ENCODE results near the gene IRS1.

Gene IRS1

DNA sequence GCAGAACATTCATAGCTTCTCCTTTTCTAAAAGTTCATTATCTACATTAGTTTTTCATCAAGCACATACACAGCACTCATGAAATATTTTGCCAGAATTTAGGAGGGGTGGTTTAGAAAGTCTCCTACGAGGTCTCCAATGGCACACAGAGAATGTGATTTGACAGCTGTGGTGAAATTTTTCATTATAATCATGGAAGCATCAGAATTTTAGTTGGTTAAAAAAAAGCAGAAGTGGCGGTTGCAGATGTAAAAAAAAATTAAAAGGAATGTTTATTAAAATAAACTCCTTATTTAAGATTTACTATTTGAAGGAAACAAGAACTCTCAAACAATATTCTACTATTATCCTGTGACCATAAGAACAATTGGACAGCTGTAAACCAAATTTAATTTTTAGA is 25.4 kb upstream of the IRS1 start:
- DNase-seq (ENCODE audit: low read depth) = no peak

DNA sequence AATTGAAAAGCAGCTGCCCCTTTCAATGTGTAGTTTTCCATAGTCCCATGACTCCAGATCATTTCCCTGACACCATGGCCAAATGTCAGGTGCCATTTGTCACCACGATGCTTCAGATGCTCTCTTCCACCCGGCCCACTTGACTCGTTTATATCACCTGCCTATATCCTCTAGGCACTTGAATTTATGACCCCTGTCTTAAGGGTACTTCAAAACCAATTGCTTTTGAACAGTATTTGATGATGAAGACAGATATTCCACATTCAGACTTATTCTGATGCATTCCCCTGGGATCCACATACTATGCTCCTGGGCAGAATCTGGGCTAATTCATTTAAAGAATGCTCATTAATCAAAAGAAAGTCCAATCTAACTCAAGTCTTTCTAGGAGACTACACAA is 19.3 kb upstream of the IRS1 start:
- DNase-seq (ENCODE audit: low read depth) = no peak

DNA sequence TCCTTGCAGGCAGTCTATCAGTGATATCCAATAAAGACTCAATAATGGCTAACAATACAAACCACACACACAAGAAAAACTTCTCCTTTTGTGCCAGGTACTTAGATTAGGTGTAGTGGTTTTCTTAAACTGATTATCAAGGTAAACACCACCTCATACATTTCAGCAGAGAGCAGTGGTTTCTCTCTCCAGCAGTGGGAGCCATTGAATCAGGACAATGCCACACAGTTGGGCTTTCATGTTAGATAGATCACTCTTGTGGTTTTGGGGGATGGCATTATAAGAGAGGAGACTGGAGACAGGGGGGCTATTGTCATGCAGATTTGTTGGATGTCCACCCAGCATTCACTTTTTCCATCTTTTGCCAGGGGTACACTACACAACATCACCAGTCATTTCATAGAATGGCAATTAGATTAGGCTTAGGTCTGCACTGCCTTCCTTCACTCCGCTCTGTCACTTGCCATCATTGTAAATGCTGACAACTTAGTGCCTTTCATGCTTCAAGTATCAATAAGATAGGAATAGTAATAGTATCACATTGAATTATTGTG is 13.6 kb upstream of the IRS1 start:
- no peak for DNase-seq (ENCODE audit: low read depth)

DNA sequence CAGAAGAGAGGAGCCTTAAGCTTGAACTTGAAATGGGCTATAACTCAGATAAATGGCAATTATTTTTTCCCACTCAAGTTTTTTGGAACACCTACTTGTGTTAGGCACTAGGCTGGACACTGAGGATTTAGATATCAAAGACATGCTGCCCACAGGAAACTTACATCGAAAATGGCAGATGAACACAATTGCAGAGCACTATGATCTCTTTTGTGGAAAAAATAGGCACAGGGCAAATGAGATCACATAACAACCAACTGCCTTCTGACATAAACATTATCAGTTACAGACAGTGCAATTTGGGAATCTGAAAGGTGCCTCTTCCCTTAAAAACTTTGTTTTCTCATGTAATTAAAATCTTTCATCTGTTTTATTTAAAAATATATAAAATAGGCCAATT is 3.8 kb upstream of the IRS1 start:
- no peak for DNase-seq (ENCODE audit: low read depth)

DNA sequence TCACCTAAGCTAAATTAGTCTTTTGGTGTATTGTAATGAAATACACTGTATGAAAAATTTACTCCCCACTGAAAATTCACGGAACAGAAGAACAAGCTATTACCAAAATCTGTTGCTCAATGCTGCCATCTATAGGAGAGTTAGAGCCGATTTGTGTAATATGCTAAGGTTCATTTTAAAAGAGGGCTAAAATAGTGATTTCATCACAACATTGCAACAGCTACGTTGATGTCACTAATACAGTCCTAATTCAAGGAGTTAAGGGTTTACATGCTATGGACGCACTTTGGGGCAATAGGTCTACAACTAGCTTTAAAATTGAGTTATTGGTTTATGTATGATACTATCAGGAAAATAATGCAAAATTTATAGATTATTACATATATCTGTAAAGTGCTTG is 3.0 kb upstream of the IRS1 start:
- DNase-seq (ENCODE audit: low read depth) = no peak

DNA sequence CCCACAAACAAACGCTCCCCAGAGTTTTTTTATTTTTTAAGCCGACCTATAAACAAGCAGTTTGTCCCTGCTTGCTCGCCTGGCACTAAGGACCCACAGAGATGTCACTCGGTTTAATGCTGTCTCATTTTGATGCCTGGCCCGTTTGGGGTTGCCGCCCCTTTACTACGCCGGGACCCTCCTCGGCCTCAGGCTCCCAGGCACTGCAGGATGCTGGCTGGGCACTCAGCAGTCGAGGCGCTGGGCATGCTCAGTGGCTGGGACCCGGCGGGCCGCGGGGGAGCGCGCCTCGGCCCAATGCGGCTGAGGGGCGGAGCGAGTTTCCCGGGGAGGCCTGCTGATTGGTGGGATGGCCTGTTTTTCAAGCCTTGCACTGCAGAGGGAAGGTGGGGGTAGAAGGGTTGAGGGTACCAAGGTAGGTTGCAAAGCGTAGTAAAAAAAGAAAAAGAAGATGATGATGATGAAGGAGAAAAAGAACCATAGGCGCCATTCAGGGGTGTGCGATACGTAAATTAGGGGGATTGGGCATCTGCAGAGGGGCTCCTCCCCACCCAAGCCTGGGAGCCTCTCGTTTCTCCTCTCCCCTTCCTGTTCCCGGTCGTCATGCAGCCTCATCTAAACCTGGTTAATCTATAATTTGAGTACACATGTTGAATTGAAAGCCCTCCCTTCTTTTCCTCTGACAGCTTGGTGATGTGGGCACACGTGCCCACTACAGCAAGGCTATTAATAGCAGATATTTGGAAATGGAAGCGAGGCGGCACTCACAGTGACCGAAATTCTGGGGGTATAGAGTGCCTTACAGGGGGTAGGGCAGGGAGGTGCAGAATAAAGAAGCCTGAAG is 1.5 kb upstream of the IRS1 start:
- DNase-seq (ENCODE audit: low read depth) = no peak

DNA sequence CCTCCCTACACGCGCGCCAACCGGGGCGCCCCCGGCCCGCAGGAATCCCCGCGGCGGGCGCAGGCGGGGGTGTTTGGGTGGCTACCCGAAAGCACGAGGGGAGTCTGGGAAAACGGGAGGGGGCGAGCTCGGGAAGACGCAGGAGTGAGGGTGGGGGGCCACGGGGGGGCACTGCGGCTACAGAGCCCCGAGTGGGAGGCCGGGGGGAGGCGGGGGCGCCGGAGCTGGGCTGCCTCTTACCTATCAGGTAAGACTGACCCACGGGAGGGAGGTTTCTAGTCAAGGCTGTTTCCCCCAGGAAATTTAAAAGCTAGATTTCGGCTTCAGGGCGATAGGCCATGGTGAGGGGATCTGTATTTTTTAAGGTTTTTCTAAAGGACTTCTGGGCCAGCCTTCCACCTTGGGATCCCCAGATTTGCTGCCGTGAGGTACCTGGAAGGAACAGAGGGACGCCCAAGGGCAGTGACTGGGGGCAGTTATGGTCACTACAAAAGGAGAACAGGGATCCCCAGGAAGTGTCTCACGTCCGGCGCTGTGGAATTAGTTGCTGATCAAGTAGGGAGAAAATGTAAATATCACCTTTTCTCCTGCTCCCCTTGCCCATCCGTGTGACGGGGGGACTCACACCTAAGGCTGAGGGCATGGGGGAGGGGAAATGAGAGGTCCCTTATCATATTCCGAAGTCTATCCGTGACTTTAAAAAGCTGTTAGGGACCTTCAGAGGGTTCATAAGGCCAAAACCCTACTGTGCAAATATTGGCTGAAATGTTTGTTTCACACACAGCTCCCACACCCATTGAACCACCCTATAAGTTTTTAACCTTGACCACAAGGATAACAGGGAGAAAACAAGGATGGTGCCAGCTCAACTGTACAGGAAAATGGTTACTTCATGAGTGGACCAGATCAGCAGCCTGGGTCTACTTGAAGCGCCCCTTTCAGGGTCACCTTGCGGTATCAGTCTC is 638 bp upstream of the IRS1 start:
- no peak for DNase-seq (ENCODE audit: low read depth)

DNA sequence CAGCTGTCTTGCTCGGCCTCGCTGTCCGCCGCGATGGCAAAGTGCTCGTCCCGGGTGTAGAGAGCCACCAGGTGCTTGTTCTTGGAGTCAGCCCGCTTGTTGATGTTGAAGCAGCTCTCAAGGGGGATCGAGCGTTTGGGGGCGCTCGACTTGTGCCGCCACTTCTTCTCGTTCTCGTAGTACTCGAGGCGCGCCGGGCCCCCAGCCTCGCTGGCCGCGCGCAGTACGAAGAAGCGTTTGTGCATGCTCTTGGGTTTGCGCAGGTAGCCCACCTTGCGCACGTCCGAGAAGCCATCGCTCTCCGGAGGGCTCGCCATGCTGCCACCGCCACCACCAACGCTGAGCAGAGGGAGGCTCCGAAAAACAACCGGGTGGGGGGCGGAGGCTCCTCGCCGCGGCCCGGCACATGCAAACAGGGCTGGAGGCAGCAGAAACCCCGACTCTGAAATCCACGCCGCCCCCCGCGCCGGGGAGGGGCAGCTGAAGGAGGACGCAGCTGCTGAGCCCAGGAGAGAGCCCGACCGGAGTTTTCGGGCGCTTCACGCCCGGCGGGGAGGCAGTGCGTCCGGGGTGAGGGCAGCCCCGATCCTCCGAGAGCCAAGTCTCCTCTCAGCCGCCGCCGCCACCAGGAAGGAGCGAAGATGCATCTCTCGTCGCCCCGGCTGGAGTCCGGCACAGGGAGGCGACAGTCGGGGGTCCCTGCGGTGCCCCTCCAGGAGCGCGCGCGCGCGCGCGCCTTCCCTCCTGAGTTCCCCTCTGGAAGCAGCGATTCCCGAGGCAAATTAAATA is 1.0 kb downstream of the IRS1 start:
- DNase-seq (ENCODE audit: low read depth) = no peak

DNA sequence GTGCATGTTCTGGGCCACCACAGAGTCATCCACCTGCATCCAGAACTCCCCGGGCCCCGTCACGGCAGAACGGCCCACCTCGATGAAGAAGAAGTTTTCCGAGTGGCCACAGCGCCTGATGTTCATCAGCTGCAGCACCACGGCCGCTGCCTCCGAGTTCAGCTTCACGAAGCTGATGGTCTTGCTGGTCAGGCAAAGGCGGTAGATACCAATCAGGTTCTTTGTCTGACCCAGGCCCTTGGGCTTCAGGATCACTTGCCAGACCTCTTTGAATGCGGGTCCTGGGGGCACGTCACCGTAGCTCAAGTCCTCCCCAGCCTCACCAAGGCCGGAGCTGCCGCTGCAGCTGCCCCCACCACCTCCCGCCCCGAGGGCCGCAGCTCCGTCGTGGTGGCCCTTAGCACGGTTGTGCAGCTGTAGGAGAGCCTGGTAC is 1.6 kb downstream of the IRS1 start:
- no peak for DNase-seq (ENCODE audit: low read depth)

DNA sequence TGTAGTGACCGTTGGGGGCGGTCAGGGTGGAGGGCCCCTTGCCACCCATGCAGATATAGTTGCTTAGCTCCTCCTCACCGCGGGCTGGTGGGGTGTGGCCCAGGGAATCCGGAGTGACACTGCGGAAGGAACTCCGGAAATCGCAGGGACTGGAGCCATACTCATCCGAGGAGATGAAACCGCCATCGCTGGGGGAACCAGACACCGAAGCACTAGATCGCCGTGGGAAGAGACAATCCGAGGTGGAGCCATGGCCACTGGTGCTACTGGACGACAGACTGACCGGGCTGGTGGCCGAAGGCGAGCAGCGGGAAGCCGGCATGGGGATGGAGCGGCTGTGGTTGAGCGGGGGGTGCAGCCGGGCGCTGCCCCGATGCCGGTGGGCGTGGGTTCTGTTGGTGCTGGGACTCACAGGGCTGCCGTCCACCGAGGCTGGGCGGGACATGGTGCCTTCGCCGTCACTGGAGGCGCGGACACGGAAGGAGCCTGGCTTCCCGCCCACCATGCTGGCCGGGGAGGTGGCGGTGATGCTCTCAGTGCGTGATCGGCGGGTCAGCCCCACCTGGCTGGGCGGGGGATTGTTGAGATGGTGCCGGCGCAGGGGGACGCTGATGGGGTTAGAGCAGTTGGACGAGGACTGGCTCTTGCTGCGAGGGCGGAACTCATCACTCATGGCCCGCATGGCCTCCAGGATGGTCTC is 2.2 kb downstream of the IRS1 start:
- no peak for DNase-seq (ENCODE audit: low read depth)

DNA sequence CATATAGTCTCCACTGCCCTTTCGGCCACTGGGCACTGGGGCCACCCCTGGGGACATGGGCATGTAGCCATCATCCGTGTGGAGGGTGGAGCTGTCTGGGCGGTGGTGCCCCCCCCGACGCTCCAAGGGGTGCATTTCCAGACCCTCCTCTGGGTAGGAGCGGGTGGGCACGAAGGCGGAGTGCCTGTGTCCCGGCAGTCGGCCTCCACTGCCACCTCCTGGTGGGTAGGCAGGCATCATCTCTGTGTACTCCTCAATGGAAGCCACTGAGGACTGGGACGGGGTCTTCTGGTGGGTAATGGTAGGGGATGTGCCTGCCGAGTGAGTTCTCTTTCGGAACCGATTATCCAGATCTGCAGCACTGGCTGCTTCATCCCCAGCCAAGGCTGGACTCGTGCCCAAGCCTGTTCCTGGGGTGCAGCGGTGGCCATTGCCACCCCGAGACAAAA is 2.8 kb downstream of the IRS1 start:
- no peak for DNase-seq (ENCODE audit: low read depth)

DNA sequence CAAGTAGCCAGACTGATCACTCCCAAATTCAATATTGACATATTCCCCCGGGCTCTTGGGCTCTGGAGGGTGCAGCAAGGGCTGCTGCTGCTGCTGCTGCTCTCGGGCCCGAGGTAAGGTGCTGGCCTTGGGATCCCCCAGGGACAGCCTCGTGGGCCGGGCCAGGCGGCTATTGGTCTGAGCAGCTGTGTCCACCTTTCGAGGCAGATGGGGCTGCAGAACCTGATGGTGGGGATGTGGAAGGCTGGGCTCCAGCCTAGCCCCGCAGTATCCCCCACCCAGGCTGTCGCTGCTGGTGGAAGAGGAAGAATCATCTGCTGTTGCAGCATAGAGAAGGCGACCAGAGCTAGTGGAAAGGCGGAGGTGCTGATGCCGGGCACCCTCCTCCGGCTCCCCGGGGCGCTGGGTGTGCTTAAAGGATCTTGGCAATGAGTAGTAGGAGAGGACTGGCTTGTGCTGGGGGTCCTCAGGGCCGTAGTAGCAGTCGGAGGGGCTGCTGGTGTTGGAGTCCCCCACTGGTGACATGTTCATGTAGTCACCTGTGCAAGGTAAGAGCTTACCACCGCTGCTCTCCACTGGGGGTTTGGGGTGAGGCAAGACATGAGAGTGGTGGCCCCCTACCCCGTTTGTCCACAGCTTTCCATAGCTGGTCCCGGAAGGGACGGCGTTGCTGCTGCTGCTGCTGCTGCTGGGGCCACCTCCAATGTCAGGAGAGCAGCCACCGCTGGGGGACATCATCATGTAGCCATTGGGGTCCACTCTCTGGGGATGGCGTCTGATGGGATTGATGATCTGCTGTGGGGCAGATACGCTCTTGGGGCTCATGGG is 3.4 kb downstream of the IRS1 start:
- no peak for DNase-seq (ENCODE audit: low read depth)

DNA sequence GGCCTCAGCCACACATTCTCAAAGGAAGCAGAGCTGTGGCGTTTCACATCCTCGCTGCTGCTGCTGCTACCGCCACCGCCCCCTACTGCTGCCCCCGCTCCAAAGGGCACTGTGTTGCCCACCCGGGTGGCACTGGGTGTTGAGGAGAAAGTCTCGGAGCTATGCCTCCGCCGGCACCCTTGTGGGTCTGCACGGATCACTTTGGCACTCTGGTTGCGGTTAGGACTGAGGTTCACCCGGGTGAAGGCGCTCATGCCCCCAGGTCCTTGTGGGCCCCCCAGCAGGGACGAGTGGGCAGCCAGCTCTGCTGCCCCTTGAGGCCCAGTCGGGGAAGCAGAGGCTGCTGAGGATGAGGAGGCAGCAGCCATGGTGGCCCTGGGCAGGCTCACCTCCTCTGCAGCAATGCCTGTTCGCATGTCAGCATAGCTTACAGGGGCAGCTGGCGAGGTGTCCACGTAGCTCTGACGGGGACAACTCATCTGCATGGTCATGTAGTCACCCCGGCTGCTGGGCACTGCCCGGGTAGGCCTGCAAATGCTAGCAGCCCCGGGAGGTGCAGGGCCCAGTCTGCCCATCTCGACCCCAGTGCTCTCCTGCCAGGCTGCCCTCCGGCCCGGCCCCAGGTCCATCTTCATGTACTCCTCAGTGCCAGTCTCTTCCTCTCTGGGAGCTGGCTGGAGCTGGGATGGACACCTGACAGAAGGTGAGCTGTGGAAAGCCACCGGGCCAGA is 4.2 kb downstream of the IRS1 start:
- no peak for DNase-seq (ENCODE audit: low read depth)

DNA sequence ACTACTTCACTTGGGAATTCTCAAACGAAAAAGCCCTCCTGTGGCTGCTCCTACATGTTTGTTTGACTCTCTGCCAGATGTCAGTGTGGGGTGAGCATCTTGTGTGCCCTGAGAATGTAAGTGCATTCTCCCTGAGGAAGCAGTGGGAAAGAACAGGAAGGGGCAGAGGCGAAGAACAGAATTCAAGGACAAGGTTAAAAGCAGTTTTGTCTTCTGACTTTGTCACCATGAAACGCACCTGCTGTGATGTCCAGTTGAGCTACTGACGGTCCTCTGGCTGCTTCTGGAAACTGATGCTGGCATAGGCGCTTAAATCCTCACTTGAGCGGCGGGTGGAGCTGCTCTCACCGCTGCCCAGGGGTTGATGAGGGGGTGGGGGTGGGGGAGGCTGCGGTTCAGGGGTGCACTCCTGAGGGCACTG is 4.9 kb downstream of the IRS1 start:
- DNase-seq (ENCODE audit: low read depth) = no peak

DNA sequence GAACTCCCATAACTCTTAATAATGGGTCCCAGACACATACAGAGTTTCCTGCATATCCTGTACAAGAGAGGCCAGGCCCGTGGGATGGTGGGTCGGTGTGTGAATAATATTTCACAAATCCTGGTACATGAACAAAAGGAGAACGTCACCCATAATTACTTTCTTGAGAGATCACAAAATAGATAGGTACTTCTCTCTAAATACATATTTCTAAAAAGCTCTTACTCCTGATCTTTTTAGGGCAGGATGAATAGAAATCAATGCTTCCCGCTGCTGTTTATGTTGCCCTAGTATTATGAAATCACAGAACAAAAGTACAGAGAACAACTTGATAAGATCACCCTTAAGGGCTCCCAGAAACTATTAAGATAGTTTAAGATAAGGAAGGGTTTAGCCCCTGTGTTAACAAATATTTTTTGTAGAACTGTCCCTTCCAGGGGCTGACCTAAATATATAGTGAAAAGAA is 5.4 kb downstream of the IRS1 start:
- DNase-seq (ENCODE audit: low read depth) = no peak

DNA sequence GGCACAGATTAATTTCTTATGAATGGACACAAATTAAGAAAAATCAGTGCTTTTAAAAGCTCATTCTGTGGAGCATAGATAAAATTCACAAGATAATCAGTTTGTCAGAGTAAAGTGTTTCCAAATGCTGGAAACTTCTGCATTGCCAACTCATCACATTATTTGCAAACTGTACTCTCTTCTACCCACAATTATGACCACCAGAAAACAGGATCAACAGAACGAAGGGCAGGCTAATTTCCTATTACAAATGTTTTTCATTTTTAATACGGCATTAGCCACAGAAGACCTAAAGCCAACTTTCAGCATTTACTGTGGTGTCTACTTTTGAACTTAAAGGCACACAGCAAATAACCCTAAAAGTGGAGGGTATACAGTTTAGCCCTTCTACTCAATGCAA is 6.0 kb downstream of the IRS1 start:
- no peak for DNase-seq (ENCODE audit: low read depth)

DNA sequence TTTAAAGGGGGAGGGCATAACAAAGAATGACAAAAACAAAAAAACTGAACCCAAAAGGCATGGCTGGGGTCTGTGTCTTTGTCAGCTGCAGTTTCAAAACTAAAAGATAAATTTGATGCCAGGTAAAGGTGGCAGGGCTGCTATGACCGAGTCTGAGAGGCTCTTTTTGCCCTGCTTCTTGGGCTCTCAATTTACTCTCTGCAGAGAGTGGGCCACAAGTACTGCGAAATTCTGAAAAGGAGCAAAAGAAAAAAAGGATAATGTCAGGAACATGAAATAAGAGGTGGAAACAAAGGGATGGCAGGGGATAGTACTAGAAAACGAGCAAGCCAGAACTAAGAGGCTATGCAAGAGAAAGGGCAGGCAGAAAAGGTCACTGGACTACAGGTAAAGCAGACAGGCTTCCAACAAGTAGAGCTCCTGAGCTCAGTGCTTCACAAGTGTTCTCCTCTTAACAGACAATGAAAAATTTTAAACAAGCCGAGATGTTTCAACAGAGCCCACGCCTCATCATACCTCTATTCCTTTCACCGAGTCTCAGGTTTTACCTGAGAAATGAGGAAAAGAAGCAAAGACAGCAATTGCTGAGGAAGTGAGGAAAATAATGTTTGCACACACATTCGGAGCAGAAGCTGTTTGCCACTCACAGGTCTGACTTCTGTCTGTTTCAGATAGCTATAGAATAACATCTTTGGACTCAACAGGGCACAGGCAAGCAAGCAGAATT is 7.3 kb downstream of the IRS1 start:
- DNase-seq (ENCODE audit: low read depth) = no peak

DNA sequence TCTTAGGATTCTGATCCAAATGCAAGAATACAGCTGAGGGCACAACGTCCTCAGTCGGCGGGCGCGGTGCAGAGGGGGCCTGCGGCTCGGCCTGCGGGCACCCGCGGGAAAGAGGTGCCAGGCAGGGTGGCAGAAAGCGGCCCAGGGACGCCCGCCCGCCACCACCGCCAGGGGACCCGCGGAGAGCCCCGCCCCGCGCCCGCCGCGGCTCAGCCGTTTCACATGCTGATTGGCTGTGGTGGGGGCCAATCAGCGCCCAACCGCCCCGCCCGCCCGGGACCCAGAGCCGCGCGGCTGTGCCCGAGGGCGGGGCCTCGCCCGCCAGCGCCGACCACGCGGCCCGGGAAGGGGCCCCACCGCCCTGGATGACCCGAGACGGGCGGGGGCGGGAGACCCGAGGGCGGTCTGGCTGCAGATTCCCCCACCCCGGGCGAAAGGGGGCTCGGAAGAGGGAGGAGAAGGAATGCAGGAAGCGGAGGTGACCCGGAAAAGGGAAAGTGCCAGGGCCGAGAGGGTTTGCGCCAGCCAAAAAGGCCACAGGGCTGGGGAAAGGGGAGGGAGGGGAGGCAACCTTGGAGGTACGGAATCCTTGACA is 8.0 kb downstream of the IRS1 start:
- DNase-seq (ENCODE audit: low read depth) = no peak

Data from non-pigmented ciliary epithelial cell (primary cell).